HG03520 (cell line): Measurements from ENCODE around the gene CCDC9.
A peak's percentile ranks its signal among the peaks of the same experiment; 100 is the strongest.
"Not testable (repeated sequence)": the region's sequence is repeated elsewhere in the genome, so short reads cannot be mapped to it uniquely, and the experiment has no call there.

Source experiments
- ATAC-seq: cut with Tn5 transposase; IDR thresholded peaks from one replicate; pipeline ENCODE4 v1.9.1; 2021; ENCODE audit warnings: mild to moderate bottlenecking, moderate library complexity; ENCODE audit not compliant: unreplicated experiment

The CCDC9 gene

DNA sequence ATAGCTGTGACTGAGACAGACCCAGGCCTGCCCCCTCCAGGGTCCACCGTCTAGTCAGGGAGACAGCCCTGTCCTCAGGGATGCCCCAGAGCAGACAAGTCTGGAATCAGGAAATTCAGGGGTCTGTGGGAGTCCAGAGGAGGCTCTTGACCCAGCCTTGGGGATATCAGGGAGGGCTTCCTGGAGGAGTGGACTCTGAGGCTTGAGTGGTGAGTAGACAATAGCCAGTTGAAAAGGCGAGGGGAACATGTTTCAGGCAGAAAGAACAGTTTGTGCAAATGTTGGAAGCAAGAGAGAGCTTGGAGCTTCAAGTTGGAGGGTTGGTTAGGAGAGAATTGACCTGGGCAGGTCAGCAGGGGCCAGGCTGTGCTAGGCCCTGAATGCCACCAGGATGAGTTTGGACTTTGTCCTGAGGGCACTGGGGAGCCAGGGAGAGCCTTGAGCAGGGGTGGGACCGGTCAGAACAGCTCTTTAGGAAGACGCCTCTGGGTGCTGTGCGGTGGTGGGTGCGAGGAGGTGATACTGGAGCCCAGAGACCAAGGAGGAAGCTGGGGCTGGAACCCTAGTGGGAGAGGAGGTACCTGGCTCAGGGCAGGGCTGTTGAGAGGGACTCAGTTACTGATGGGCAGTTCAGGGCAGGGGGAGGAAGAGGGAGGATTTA is 2.7 kb downstream of the CCDC9 start:
- ATAC-seq = no peak

DNA sequence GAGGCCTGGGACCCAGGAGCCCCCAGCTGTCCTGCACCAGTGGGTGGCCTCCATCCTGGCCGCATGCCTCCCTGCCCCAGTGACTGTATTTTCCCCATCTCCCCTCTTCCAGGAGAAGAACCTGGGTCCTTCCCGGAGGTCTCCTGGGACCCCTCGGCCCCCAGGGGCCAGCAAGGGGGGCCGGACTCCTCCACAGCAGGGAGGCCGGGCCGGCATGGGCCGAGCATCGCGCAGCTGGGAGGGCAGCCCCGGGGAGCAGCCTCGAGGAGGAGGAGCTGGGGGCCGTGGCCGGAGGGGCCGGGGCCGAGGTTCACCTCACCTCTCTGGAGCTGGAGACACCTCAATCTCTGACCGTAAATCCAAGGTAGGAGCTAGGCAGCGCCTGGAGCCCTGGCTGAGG is 4.2 kb downstream of the CCDC9 start:
- ATAC-seq = no peak

- peak; percentile 58 for ATAC-seq
Measured at GRCh38 chr19:47261946-47262793, 5.8 kb downstream of the CCDC9 start.

GRCh38 chr19:47264629-47265028 is 8.3 kb downstream of the CCDC9 start:
- ATAC-seq = no peak

DNA sequence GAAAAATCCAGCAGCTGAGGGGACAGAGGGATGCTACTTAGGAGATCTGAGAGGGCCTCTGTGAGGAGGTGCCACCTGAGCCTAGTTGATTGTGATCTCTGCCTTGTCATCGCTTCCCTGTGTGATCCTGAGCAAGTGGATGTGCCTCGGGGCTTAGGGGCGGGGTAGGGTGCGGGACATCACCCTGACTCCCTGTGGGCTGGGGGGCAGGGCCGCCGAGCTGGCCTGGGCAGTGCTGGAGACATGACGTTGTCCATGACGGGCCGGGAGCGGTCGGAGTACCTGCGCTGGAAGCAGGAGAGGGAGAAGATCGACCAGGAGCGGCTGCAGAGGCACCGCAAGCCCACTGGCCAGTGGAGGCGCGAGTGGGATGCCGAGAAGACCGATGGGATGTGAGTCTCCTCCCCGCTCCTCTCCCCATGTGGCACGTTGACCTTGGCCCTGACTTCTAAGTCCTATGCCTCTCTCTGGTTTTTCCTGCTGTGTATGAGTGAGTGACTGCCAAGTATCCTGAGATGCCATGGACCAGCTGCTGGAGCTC is 10.1 kb downstream of the CCDC9 start:
- ATAC-seq = no peak

- ATAC-seq = no peak
Measured at GRCh38 chr19:47267350-47267759, 11.0 kb downstream of the CCDC9 start.

- no peak for ATAC-seq
Measured at GRCh38 chr19:47268028-47268427, 11.7 kb downstream of the CCDC9 start.

GRCh38 chr19:47269596-47269995 is 13.3 kb downstream of the CCDC9 start:
- no peak for ATAC-seq

- ATAC-seq = no peak
Measured at GRCh38 chr19:47270408-47270807, 14.1 kb downstream of the CCDC9 start.

DNA sequence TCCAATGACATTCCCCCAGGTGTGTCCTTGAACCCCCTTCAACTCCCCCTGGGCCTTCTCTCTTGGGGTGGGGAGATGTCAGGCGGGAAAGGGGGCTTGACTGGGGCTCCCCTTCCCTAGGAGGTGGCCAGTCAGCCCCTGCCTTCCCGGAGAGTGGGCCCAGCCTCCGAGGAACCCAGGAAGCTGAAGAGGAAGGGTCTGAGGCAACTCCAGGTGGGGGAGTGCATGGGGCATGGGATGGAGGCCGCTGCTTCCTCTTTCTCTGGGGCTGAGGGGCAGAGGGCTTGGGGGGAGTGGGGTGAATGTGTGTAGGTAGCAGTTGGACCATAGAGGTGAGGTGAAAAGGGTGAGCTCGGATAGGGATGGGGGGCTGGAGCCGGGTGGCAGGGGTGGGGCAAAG is 15.6 kb downstream of the CCDC9 start:
- ATAC-seq = no peak

- ATAC-seq = no peak
Measured at GRCh38 chr19:47272448-47273312, 16.4 kb downstream of the CCDC9 start.

DNA sequence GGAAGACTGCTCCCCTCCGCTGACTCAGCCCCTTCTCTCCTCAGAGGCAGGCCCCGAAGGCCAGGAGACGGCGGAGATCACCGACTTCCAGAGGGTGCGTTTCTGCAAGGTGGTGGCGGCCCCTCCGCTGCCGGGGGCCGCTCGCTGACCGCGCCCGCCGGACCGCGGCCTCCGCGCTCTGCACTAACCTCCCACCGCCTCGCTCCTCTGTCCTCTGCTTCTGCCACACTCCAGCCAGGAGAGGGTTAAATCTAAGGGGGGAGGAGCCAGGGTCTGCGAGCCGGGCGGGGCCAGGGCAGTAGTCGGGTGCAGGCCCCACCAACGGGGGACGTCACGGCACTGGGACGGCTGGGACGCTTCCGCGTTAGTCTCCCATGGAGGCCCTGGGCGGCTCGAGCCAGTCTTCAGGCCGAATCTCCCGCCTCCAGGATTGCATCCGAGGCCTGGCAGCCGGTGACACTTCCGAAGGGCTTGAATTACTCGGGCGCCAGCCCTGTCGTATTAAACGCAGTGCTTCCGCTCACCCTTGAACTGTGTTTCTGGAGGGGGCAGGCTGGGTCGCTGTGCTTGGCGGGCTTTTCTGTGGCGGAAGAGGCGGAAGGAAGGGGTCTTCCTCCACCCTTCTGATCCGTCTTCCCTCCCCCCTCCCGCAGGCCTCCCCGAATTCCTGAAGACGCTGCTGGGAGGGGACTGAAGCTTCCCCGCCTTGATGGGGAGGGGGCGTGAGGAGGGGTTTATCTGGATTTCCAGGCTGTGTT is 17.2 kb downstream of the CCDC9 start:
- peak; percentile 41 for ATAC-seq

DNA sequence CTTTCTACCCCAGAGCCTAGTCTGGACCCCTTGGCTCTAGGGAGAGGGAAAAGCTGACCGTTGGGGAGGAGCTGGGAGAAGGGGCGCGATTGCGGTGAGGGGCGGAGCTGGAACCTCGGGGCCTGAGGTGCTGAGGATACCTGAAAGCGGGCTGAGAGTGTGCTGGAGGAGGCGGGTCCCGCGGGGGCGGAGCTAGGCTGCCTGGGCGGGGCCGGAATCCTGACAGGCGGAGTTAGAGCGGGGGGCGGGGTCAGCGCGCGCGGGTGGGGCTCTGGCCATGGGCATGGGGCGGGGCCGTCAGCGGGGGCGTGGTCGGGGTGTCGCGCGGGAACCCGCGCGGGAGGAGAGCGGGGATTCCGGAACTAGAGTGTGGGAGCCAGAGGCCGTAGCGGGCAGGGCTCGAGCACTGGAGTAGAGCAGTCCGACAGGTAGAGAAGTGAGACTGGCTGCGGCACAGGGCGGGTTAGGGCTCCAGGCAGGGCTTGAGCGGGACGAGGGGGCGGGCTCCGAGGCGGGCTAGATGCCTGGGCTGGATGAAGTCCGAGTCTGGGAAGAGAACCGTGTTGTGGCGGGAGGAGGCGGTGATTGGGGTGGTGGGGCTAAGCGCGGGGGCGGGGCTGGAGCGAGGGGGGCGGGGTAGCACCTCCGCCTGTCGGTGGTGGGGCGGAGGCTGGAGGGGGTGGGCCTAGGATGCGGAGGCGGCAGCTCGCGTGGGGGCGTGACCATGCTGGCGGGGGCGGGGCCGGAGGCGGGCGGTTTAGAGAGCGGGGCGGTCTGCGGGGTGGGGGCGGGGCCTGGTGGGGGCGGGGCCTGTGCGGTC is 18.0 kb downstream of the CCDC9 start, which contains the start of gene INAFM1:
TSS of gene INAFM1 (plus strand) at position 815 of the 820 bp plus-strand sequence. CDS start 35 bp downstream, outside the sequence.
- ATAC-seq = peak; percentile 43

DNA sequence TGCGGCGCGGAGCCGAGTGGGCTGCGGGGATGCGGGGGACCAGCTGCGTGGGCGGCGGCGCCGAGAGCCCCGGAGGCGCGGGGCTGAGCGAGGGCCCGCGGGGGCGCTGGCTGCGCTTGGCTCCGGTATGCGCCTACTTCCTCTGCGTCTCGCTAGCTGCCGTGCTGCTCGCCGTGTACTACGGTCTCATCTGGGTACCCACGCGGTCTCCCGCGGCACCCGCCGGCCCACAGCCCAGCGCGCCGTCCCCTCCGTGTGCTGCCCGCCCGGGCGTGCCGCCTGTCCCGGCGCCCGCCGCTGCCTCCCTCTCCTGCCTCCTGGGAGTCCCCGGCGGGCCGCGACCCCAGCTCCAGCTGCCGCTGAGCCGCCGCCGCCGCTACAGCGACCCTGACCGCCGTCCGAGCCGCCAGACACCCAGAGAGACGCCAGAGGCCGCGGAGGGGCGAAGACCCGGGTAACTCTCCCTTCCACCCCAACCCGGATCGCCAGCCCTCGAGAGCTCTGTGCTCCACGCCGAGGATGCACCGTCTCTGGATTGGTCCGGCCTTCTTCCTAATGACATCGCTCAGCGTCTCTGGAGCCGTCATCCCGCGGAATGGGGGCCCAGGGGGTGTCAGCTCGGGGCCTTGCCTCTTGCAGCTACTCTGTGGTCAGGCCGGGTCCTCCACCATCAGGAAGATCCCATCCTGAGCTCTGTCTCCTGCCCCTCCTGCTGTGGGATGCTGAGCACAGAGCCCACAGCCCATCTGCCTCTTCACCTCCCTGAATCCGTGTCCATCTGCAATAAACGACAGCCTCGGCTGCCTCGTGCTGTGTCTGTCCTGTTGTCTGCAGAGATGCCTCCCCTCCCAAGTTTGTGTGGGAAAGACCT is 18.8 kb downstream of the CCDC9 start:
- ATAC-seq = peak; percentile 6

DNA sequence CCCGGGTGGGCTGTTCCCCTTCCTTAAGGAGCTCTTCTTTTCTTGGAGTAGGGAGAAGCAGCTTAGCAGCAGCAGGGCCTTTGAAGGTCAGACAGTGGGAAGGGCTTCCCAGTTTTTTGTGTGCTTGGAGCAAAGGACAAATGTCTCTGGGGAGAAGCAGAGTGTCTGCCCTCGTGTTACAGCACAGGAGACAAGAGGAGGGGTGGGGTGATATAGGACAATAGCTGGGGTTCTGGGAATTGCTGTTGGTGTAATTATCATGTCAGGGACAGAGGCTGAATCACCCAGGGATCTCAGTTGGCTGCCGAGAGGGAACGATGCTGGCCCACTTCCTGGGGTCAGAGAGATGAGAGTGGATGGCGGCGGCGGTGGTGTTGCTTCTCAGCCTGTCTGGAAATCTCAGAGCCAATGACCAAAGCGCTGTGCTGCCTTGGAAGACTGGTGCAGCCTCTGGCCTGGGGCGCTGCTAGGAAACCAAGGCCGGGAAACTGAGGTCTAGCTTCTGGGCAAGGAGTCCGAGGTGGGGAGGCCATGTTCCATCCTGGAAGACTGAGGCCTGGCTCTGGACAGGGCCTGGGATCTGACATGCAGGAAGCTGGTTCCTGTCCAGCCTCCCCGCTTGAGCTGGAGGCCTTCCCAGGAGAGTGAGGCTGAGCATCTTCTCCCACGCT is 19.6 kb downstream of the CCDC9 start:
- no peak for ATAC-seq

DNA sequence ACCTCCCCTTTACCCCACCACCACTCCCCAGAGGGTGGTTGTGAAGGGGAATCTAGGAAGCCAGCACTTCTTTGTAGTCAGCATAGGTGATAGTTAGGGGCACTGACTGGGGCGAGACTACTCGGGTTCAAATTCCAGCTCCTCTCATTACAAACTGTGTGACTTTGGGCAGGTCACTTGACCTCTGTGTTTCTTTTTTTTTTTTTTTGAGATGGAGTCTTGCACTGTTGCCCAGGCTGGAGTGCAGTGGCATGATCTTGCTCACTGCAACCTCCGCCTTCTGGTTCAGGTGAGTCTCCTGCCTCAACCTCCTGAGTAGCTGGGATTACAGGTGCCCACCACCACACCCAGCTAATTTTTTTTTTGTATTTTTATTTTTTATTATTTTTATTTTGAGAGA is 20.2 kb downstream of the CCDC9 start:
- ATAC-seq = not testable (repeated sequence)

- no peak for ATAC-seq
Measured at GRCh38 chr19:47280183-47280797, 24.0 kb downstream of the CCDC9 start.
